HCT116 (cell line): ENCODE measurements around the gene EPHX1.

Experiments used
- CEBPB ChIP-seq: IDR thresholded peaks from 2 replicates; pipeline ENCODE4 v1.6.1; 2012; ENCODE audit warnings: low read depth
- EGR1 ChIP-seq: IDR thresholded peaks from 2 replicates; pipeline ENCODE4 v1.6.1; 2012; ENCODE audit warnings: low read depth
- EZH2 ChIP-seq: fragments of 200-600 bp; sonication (generic); IDR thresholded peaks from 2 replicates; pipeline ENCODE4 v1.6.1; 2017; ENCODE audit warnings: antibody characterized with exemption, mixed run types
- POLR2A ChIP-seq: IDR thresholded peaks from 2 replicates; pipeline ENCODE4 v1.7.0; 2011; ENCODE audit warnings: borderline replicate concordance; ENCODE audit not compliant: insufficient read depth, insufficient read length; ENCODE audit errors: extremely low read depth
- POLR2AphosphoS5 ChIP-seq: IDR thresholded peaks from 2 replicates; pipeline ENCODE4 v1.6.1; 2011; ENCODE audit warnings: mild to moderate bottlenecking, low read depth, low read length, moderate library complexity
- RAD21 ChIP-seq: IDR thresholded peaks from 2 replicates; pipeline ENCODE4 v1.6.1; 2012; ENCODE audit warnings: low read depth, mild to moderate bottlenecking
- REST ChIP-seq: IDR thresholded peaks from 2 replicates; pipeline ENCODE4 v1.6.1; 2012; ENCODE audit warnings: low read depth
- SP1 ChIP-seq: IDR thresholded peaks from 2 replicates; pipeline ENCODE4 v1.6.1; 2012; ENCODE audit warnings: low read depth
- TCF7L2 ChIP-seq: IDR thresholded peaks from 2 replicates; pipeline ENCODE4 v1.7.0; 2011; ENCODE audit warnings: borderline replicate concordance, inconsistent platforms; ENCODE audit not compliant: insufficient read depth, insufficient read length; ENCODE audit errors: extremely low read depth
- YY1 ChIP-seq: IDR thresholded peaks from 2 replicates; pipeline ENCODE4 v1.6.1; 2011; ENCODE audit warnings: low read length, low read depth, moderate library complexity, mild to moderate bottlenecking; ENCODE audit not compliant: insufficient replicate concordance; ENCODE audit errors: extremely low read depth
- ZFX ChIP-seq: fragments of 450-650 bp; IDR thresholded peaks from 2 replicates; pipeline ENCODE4 v1.6.1; 2017
- TF ChIP-seq, protein P1 (sequence below), 3 experiments: fragments of 200-600 bp in 1 of 3; sonication (generic) in 1 of 3; IDR thresholded peaks in 2 of 3; conservative IDR thresholded peaks in 1 of 3; 2 replicates each; pipeline ENCODE4 v1.5.1; 2012 to 2017; ENCODE audit warnings: low read depth in 2 of 3, low read length in 2 of 3, antibody characterized with exemption in 1 of 3, borderline replicate concordance in 1 of 3, control low read depth in 1 of 3, mild to moderate bottlenecking in 1 of 3, mixed read lengths in 1 of 3, mixed run types in 1 of 3, moderate library complexity in 1 of 3; ENCODE audit not compliant: insufficient read depth in 1 of 3
- TF ChIP-seq, protein P2 (sequence below): IDR thresholded peaks from 2 replicates; pipeline ENCODE4 v1.6.1; 2011; ENCODE audit warnings: mild to moderate bottlenecking, low read length, moderate library complexity; ENCODE audit not compliant: insufficient replicate concordance; ENCODE audit errors: extremely low read depth
- TF ChIP-seq, protein P3 (sequence below): IDR thresholded peaks from 2 replicates; pipeline ENCODE4 v1.6.1; 2012

GRCh38 chr1:225825078-225825477 lies 15.2 kb downstream of the EPHX1 start:
- TF ChIP-seq, protein P1, sequence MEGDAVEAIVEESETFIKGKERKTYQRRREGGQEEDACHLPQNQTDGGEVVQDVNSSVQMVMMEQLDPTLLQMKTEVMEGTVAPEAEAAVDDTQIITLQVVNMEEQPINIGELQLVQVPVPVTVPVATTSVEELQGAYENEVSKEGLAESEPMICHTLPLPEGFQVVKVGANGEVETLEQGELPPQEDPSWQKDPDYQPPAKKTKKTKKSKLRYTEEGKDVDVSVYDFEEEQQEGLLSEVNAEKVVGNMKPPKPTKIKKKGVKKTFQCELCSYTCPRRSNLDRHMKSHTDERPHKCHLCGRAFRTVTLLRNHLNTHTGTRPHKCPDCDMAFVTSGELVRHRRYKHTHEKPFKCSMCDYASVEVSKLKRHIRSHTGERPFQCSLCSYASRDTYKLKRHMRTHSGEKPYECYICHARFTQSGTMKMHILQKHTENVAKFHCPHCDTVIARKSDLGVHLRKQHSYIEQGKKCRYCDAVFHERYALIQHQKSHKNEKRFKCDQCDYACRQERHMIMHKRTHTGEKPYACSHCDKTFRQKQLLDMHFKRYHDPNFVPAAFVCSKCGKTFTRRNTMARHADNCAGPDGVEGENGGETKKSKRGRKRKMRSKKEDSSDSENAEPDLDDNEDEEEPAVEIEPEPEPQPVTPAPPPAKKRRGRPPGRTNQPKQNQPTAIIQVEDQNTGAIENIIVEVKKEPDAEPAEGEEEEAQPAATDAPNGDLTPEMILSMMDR (IDR thresholded peaks at IDR 0.05 in 2 of 3, conservative IDR thresholded peaks at IDR 0.05 in 1 of 3; ENCODE audit: borderline replicate concordance in 1 of 3, insufficient read depth in 1 of 3, low read depth in 2 of 3, low read length in 2 of 3): no peak
- TF ChIP-seq REST: no peak
- no peak for TF ChIP-seq POLR2A
- TF ChIP-seq TCF7L2: no peak
- no peak for TF ChIP-seq EZH2
- TF ChIP-seq ZFX: no peak
- TF ChIP-seq, protein P2, sequence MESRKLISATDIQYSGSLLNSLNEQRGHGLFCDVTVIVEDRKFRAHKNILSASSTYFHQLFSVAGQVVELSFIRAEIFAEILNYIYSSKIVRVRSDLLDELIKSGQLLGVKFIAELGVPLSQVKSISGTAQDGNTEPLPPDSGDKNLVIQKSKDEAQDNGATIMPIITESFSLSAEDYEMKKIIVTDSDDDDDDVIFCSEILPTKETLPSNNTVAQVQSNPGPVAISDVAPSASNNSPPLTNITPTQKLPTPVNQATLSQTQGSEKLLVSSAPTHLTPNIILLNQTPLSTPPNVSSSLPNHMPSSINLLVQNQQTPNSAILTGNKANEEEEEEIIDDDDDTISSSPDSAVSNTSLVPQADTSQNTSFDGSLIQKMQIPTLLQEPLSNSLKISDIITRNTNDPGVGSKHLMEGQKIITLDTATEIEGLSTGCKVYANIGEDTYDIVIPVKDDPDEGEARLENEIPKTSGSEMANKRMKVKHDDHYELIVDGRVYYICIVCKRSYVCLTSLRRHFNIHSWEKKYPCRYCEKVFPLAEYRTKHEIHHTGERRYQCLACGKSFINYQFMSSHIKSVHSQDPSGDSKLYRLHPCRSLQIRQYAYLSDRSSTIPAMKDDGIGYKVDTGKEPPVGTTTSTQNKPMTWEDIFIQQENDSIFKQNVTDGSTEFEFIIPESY: no peak
- no peak for TF ChIP-seq SP1
- TF ChIP-seq RAD21: no peak
- TF ChIP-seq YY1: no peak
- no peak for TF ChIP-seq POLR2AphosphoS5
- TF ChIP-seq, protein P3, sequence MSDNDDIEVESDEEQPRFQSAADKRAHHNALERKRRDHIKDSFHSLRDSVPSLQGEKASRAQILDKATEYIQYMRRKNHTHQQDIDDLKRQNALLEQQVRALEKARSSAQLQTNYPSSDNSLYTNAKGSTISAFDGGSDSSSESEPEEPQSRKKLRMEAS: no peak
- TF ChIP-seq EGR1: no peak
- TF ChIP-seq CEBPB: no peak
